Measurements from ENCODE around the gene SMARCD1.

The SMARCD1 gene

GRCh38 chr12:50103767-50104321 is 18.7 kb downstream of the SMARCD1 start, which contains the start of gene GPD1:
GPD1 (plus strand) TSS chr12:50104008; CDS start chr12:50104051, 43 bp downstream.
- peak in 1 of 3 donors; percentile 23 for DNase-seq (ENCODE audit: low read depth in 2 of 3, low spot score in 1 of 3)

GRCh38 chr12:50104417-50105366 is 19.6 kb downstream of the SMARCD1 start:
- DNase-seq (ENCODE audit: low read depth in 2 of 3, low spot score in 1 of 3), result no peak

- DNase-seq (ENCODE audit: low read depth in 2 of 3, low spot score in 1 of 3), result no peak
These were observed 20.8 kb downstream of the SMARCD1 start for GRCh38 chr12:50105913-50106450.

- DNase-seq (ENCODE audit: low read depth in 2 of 3, low spot score in 1 of 3), result no peak
These were observed 21.8 kb downstream of the SMARCD1 start for GRCh38 chr12:50106907-50107306.

GRCh38 chr12:50107416-50108268 is 22.5 kb downstream of the SMARCD1 start:
- DNase-seq (ENCODE audit: low read depth in 2 of 3, low spot score in 1 of 3), result no peak

GRCh38 chr12:50109319-50109718 is 24.2 kb downstream of the SMARCD1 start:
- DNase-seq (ENCODE audit: low read depth in 2 of 3, low spot score in 1 of 3), result no peak

- no peak for DNase-seq (ENCODE audit: low read depth in 2 of 3, low spot score in 1 of 3)
These were observed 25.1 kb downstream of the SMARCD1 start for GRCh38 chr12:50110127-50110761.

- DNase-seq (ENCODE audit: low read depth in 2 of 3, low spot score in 1 of 3), result no peak
These were observed 25.7 kb downstream of the SMARCD1 start for GRCh38 chr12:50110762-50111351.

GRCh38 chr12:50111395-50111692 is 26.2 kb downstream of the SMARCD1 start:
- no peak for DNase-seq (ENCODE audit: low read depth in 2 of 3, low spot score in 1 of 3)

GRCh38 chr12:50111693-50112455 is 26.7 kb downstream of the SMARCD1 start, which contains the start of gene COX14:
COX14 (plus strand) TSS chr12:50112236; CDS start chr12:50120044, 7,808 bp downstream.
- DNase-seq (ENCODE audit: low read depth in 2 of 3, low spot score in 1 of 3), result peak; percentile 97 to 99 (median 99)

- DNase-seq (ENCODE audit: low read depth in 2 of 3, low spot score in 1 of 3), result no peak
These were observed 27.5 kb downstream of the SMARCD1 start for GRCh38 chr12:50112456-50113218.

GRCh38 chr12:50117057-50117622 is 32.0 kb downstream of the SMARCD1 start:
- DNase-seq (ENCODE audit: low read depth in 2 of 3, low spot score in 1 of 3), result no peak

- no peak for DNase-seq (ENCODE audit: low read depth in 2 of 3, low spot score in 1 of 3)
These were observed 34.2 kb downstream of the SMARCD1 start for GRCh38 chr12:50119387-50119786.

GRCh38 chr12:50120521-50120920 is 35.4 kb downstream of the SMARCD1 start:
- no peak for DNase-seq (ENCODE audit: low read depth in 2 of 3, low spot score in 1 of 3)

- DNase-seq (ENCODE audit: low read depth in 2 of 3, low spot score in 1 of 3), result no peak
These were observed 35.8 kb downstream of the SMARCD1 start for GRCh38 chr12:50120953-50121352.

GRCh38 chr12:50121641-50122040 is 36.5 kb downstream of the SMARCD1 start:
- no peak for DNase-seq (ENCODE audit: low read depth in 2 of 3, low spot score in 1 of 3)

- no peak for DNase-seq (ENCODE audit: low read depth in 2 of 3, low spot score in 1 of 3)
These were observed 38.1 kb downstream of the SMARCD1 start for GRCh38 chr12:50123203-50123602.

- no peak for DNase-seq (ENCODE audit: low read depth in 2 of 3, low spot score in 1 of 3)
These were observed 42.4 kb downstream of the SMARCD1 start for GRCh38 chr12:50127546-50127945.

- DNase-seq (ENCODE audit: low read depth in 2 of 3, low spot score in 1 of 3), result no peak
These were observed 44.1 kb downstream of the SMARCD1 start for GRCh38 chr12:50129290-50129689.
